Measurements from ENCODE around the gene MB21D2.
A peak's percentile ranks its signal among the peaks of the same experiment; 100 is the strongest.
"Not testable (repeated sequence)": the region's sequence is repeated elsewhere in the genome, so short reads cannot be mapped to it uniquely, and the experiment has no call there.

The MB21D2 gene, protein sequence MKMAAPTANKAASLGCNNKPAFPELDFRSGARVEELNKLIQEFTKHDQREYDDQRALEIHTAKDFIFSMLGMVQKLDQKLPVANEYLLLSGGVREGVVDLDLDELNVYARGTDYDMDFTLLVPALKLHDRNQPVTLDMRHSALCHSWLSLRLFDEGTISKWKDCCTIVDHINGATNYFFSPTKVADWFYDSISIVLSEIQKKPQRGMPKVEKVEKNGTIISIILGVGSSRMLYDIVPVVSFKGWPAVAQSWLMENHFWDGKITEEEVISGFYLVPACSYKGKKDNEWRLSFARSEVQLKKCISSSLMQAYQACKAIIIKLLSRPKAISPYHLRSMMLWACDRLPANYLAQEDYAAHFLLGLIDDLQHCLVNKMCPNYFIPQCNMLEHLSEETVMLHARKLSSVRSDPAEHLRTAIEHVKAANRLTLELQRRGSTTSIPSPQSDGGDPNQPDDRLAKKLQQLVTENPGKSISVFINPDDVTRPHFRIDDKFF

DNA sequence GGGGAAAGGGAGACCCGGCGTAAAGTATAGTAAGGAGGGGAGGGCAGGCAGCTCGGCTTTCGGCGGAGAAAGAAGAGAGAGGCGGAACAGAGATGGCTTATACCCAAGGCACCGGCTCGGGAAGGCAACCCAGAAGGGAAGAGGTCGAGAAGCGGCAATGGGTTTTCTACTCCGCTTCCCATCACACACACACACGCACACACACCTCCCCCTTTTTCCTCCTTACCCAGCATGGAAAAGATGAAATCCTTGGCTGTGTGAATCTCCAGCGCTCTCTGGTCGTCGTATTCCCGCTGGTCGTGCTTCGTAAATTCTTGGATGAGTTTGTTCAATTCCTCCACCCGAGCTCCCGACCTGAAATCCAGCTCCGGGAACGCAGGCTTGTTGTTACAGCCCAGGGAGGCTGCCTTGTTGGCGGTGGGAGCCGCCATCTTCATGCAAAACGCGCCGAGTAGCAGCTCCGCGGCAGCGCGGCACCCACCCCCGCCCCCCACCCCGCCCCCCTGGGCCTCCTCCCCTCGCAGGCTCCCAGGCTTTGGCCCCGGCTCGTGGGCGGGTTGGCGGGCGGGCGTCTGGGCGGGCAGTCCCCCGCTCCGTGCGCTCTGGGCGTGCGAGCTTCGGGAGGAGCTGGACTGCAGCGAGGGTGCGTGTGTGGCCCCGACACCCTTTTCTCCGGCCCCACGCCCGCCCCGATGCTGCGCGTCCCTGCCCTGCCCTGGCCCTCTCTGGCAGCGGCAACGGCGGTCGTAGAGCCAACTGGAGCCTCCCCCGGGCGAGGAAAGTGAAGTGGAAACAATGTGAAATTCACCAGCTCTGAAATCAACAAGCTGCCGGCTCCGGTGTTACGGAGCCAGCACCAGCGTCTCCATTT, at the start of gene MB21D2:
TSS of gene MB21D2 (minus strand) at position 453 of the 871 bp plus-strand sequence. CDS start at position 437, 16 bp downstream.
- H2AFZ ChIP-seq (ENCODE audit: low read length, unreplicated experiment): peak within 1 kb of the TSS; percentile 99
- no peaks in the 10 kb centered on the region for H3K4me1 ChIP-seq (ENCODE audit: control insufficient read depth, insufficient read depth, low read length, unreplicated experiment)
- H3K79me2 ChIP-seq (ENCODE audit: control insufficient read depth, insufficient read depth, low read length, unreplicated experiment): peaks cover 22% of the 10 kb centered on the region

DNA sequence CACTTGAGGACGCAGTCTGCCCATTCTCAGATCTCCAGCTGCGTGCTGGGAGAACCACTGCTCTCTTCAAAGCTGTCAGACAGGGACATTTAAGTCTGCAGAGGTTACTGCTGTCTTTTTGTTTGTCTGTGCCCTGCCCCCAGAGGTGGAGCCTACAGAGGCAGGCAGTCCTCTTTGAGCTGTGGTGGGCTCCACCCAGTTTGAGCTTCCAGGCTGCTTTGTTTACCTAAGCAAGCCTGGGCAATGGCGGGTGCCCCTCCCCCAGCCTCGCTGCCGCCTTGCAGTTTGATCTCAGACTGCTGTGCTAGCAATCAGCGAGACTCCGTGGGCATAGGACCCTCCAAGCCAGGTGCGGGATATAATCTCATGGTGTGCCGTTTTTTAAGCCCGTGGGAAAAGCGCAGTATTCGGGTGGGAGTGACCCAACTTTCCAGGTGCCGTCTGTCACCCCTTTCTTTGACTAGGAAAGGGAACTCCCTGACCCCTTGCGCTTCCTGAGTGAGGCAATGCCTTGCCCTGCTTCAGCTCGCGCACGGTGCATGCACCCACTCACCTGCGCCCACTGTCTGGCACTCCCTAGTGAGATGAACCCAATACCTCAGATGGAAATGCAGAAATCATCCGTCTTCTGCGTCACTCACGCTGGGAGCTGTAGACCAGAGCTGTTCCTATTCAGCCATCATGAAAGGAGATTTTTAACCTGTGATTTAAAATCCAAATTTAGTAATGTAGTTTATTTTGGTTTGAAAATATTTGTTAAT, 47.5 kb upstream of the MB21D2 start:
- not testable (repeated sequence) for H3K27ac ChIP-seq (ENCODE audit: low read depth, low read length); H3K36me3 ChIP-seq (ENCODE audit: insufficient read depth, low read length); H2AFZ ChIP-seq (ENCODE audit: low read length, unreplicated experiment); H3K4me3 ChIP-seq (ENCODE audit: low read depth, low read length); H3K27me3 ChIP-seq (ENCODE audit: insufficient read depth, low read length); H3K4me1 ChIP-seq (ENCODE audit: control insufficient read depth, insufficient read depth, low read length, unreplicated experiment); H3K79me2 ChIP-seq (ENCODE audit: control insufficient read depth, insufficient read depth, low read length, unreplicated experiment)

More for the DNA sequence above, at the start of gene MB21D2:
- Histone ChIP-seq H3K4me3 (ENCODE audit: low read depth, low read length) (peak within 1 kb of the TSS; percentile 99), H3K27ac (ENCODE audit: low read depth, low read length) (peak within 1 kb of the TSS; percentile 87), H3K27me3 (ENCODE audit: insufficient read depth, low read length) (no peaks in the 10 kb centered on the region), H3K36me3 (ENCODE audit: insufficient read depth, low read length) (no peaks in the 10 kb centered on the region)

DNA sequence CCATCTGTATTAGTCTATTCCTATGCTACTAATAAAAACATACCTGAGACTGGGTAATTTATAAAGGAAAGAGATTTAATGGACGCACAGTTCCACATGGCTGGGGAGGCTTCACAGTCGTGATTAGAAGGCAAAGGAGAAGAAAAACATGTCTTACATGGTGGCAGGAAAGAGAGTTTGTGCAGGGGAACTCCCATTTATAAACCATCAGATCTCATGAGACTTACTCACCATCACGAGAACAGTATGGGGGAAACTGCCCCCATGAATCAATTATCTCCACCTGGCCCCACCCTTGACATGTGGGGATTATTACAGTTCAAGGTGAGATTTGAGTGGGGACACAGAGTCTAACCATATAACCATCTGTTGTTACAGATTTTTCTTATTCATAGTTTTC, 42.1 kb upstream of the MB21D2 start:
- Histone ChIP-seq H3K4me1 (ENCODE audit: control insufficient read depth, insufficient read depth, low read length, unreplicated experiment) (peaks cover 15% of the 10 kb centered on the region), H3K27ac (ENCODE audit: low read depth, low read length) (no peak overlapping the region), H2AFZ (ENCODE audit: low read length, unreplicated experiment) (no peak overlapping the region), H3K27me3 (ENCODE audit: insufficient read depth, low read length) (no peaks in the 10 kb centered on the region), H3K4me3 (ENCODE audit: low read depth, low read length) (no peak overlapping the region), H3K36me3 (ENCODE audit: insufficient read depth, low read length) (no peaks in the 10 kb centered on the region), H3K79me2 (ENCODE audit: control insufficient read depth, insufficient read depth, low read length, unreplicated experiment) (no peaks in the 10 kb centered on the region)

DNA sequence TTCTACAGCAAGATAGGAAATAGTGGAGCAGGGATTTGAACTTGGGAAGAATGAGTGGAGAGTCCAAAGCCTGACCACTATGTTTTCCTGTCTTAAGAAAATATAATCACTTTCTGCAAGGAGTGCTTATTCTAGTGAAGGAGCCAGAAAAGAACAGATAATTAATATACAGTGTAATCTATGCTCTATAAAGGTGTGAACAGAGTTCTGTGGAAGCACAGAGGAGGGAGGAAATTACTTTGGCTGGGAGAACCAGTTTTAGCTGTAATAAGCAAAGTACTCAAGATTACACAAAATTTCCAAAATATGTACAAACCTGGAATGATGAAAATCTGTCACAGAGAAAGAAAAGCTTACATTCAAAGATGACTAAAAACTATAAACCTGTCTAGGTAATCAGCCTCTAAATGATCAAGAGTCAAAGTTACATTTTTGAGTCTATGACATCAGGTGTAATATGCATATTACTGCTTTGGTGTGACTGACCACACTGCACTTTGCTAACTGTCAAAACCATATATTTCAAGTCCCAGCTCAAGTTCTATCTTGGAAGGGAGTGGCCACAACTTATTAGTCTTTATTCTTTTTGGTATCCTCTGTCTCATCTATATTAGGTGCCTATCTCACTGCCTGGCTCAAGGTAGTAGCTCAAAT, 40.7 kb upstream of the MB21D2 start:
- Histone ChIP-seq H2AFZ (ENCODE audit: low read length, unreplicated experiment) (peak overlapping the region; percentile 33), H3K79me2 (ENCODE audit: control insufficient read depth, insufficient read depth, low read length, unreplicated experiment) (no peaks in the 10 kb centered on the region), H3K27me3 (ENCODE audit: insufficient read depth, low read length) (no peaks in the 10 kb centered on the region), H3K36me3 (ENCODE audit: insufficient read depth, low read length) (no peaks in the 10 kb centered on the region), H3K4me1 (ENCODE audit: control insufficient read depth, insufficient read depth, low read length, unreplicated experiment) (peaks cover 15% of the 10 kb centered on the region), H3K4me3 (ENCODE audit: low read depth, low read length) (peak overlapping the region; percentile 71), H3K27ac (ENCODE audit: low read depth, low read length) (peak overlapping the region; percentile 96)

DNA sequence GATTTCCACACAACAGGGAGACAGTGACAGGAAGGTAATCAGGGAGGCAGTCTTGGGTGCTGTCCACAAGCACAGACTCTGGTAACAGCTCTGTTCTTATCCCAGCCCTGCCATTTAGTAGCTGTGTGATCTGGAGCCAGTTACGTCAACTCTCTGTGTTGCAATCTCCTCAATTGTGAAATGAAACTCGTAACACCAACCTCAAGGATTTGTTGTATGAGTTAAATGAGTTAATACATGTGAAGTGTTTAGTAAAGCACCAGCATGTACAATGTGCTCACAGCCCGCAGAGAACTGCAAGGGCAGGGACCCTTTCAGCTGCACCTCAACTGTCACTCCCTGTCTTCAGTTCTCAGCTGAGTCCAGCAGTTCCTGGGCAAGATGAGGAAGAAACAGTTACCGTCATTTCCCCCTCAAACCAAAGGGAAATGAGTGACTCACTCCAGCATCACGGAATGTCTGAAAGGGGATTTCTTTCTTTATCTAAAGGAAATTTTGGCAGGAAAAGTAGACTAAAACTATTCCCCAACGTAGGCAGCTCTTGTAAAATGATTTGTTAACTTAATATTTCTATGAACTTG, 39.9 kb upstream of the MB21D2 start:
- H2AFZ ChIP-seq (ENCODE audit: low read length, unreplicated experiment): peak overlapping the region; percentile 33
- peak overlapping the region; percentile 96 for H3K27ac ChIP-seq (ENCODE audit: low read depth, low read length)
- no peaks in the 10 kb centered on the region for H3K79me2 ChIP-seq (ENCODE audit: control insufficient read depth, insufficient read depth, low read length, unreplicated experiment)
- H3K36me3 ChIP-seq (ENCODE audit: insufficient read depth, low read length): no peaks in the 10 kb centered on the region
- peak overlapping the region; percentile 71 for H3K4me3 ChIP-seq (ENCODE audit: low read depth, low read length)
- H3K27me3 ChIP-seq (ENCODE audit: insufficient read depth, low read length): no peaks in the 10 kb centered on the region
- H3K4me1 ChIP-seq (ENCODE audit: control insufficient read depth, insufficient read depth, low read length, unreplicated experiment): peaks cover 15% of the 10 kb centered on the region

DNA sequence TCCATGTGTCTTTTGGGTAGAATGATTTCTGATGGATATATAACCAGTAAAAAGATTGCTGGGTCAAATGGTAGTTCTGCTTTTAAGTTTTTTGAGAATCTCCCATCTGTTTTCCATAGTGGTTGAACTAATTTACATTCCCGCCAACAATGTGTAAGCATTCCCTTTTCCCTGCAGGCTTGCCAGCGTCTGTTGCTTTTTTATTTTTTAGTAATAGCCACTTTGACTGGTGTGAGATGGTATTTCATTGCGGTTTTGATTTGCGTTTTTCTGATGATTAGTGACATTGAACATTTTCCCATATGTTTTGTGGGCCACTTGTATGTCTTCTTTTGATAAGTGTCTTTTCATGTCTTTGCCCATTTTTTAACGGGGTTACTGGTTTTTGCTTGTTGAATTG, 36.3 kb upstream of the MB21D2 start:
- Histone ChIP-seq H3K79me2 (ENCODE audit: control insufficient read depth, insufficient read depth, low read length, unreplicated experiment) (no peaks in the 10 kb centered on the region), H3K27me3 (ENCODE audit: insufficient read depth, low read length) (no peaks in the 10 kb centered on the region), H3K27ac (ENCODE audit: low read depth, low read length) (no peak overlapping the region), H3K4me1 (ENCODE audit: control insufficient read depth, insufficient read depth, low read length, unreplicated experiment) (peaks cover 15% of the 10 kb centered on the region), H3K36me3 (ENCODE audit: insufficient read depth, low read length) (no peaks in the 10 kb centered on the region), H2AFZ (ENCODE audit: low read length, unreplicated experiment) (no peak overlapping the region), H3K4me3 (ENCODE audit: low read depth, low read length) (no peak overlapping the region)

DNA sequence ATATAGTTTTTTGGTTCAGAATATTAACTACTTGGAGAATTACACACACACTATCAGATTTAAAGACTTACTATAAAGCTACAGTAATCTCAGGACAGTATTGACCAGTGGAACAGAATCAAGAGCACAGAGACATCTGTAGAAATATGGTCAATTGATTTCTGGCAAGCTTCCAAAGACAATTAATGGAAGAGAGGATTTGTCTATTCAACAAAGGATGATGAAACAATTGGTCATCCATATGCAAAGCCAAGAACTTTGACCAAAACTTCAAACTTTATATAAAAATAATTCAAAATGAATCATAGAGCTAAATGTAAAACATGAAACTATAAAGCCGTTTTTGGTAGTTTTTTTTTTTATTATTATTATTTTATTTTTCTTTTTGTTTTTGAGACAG, 29.8 kb upstream of the MB21D2 start:
- H3K36me3 ChIP-seq (ENCODE audit: insufficient read depth, low read length): no peaks in the 10 kb centered on the region
- no peak overlapping the region for H2AFZ ChIP-seq (ENCODE audit: low read length, unreplicated experiment)
- peaks cover 3% of the 10 kb centered on the region; the same call in 1 of the 2 replicates for H3K27me3 ChIP-seq (ENCODE audit: insufficient read depth, low read length)
- no peak overlapping the region for H3K4me3 ChIP-seq (ENCODE audit: low read depth, low read length)
- no peaks in the 10 kb centered on the region for H3K79me2 ChIP-seq (ENCODE audit: control insufficient read depth, insufficient read depth, low read length, unreplicated experiment)
- no peaks in the 10 kb centered on the region for H3K4me1 ChIP-seq (ENCODE audit: control insufficient read depth, insufficient read depth, low read length, unreplicated experiment)
- no peak overlapping the region for H3K27ac ChIP-seq (ENCODE audit: low read depth, low read length)

DNA sequence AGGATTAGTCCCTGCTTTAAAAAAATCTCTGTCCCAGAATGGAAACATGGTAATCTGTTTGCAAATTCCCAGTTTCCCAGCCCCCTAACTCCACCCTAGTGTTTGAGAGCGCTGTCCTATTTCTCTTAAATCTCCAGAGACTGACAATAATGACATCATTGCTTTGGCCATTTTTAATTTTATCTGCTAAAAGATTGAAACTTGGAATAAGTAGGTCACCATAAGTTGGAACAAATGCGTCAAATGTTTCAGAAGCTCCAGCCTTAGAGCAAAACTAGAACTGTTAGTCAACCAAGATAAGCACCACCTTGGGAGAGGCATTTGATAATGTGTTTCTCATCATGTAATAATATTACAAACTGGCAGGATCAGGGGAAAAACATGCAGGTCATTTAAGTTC, 25.7 kb upstream of the MB21D2 start:
- Histone ChIP-seq H3K27ac (ENCODE audit: low read depth, low read length) (no peak overlapping the region), H3K4me1 (ENCODE audit: control insufficient read depth, insufficient read depth, low read length, unreplicated experiment) (no peaks in the 10 kb centered on the region), H3K4me3 (ENCODE audit: low read depth, low read length) (no peak overlapping the region), H3K79me2 (ENCODE audit: control insufficient read depth, insufficient read depth, low read length, unreplicated experiment) (no peaks in the 10 kb centered on the region), H2AFZ (ENCODE audit: low read length, unreplicated experiment) (peak overlapping the region; percentile 13), H3K27me3 (ENCODE audit: insufficient read depth, low read length) (peaks cover 8% of the 10 kb centered on the region; the same call in 1 of the 2 replicates), H3K36me3 (ENCODE audit: insufficient read depth, low read length) (no peaks in the 10 kb centered on the region)

DNA sequence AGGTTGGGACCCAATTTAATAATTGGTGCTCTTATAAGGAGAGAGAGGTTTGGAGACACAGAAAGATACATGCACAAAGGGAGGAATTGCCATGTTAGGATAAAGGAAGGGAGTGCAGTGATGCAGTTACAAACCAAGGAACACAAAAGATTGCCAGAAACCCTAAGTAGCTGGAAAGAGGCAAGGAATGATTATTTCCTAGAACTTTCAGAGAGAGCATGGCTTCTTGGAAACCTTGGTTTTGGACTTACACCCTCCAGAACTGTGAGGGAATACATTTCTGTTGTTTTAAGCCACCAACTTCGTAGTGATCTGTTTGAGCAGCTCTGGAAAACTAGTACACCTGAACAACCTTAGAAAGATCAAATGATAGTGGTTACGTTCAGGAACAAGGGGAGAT, 25.0 kb upstream of the MB21D2 start:
- Histone ChIP-seq H2AFZ (ENCODE audit: low read length, unreplicated experiment) (no peak overlapping the region), H3K36me3 (ENCODE audit: insufficient read depth, low read length) (no peaks in the 10 kb centered on the region), H3K4me1 (ENCODE audit: control insufficient read depth, insufficient read depth, low read length, unreplicated experiment) (no peaks in the 10 kb centered on the region), H3K27me3 (ENCODE audit: insufficient read depth, low read length) (peaks cover 8% of the 10 kb centered on the region; the same call in 1 of the 2 replicates), H3K79me2 (ENCODE audit: control insufficient read depth, insufficient read depth, low read length, unreplicated experiment) (no peaks in the 10 kb centered on the region), H3K27ac (ENCODE audit: low read depth, low read length) (no peak overlapping the region), H3K4me3 (ENCODE audit: low read depth, low read length) (no peak overlapping the region)

Data from ACC112 (cell line).